ENCODE measurements around the gene OR10V1. TPM values are rescaled to one million over a fixed set of nuclear protein-coding genes. Genes with fewer than 3 reads are reported as not detected.
A peak's percentile ranks its signal among the peaks of the same experiment; 100 is the strongest.

OR10V1 gene
- total RNA-seq, 1 experiment from 2014 or later, result not detected

- DNase-seq (ENCODE audit: low read depth, low spot score) (no peak), ATAC-seq (peak; percentile 68)
- POLR2A ChIA-PET, result interaction anchor here (0.6 to 1.1 kb wide), 5 partner anchors 21 to 119 kb away, joined by 3 to 16 read pairs (median 3); no protein-coding TSS in a partner anchor
- CTCF ChIA-PET, result interaction anchor here (0.5 kb wide), 1 partner anchor 113 kb away, joined by 5 read pairs; no protein-coding TSS in a partner anchor
- Histone ChIP-seq H3K4me1 (ENCODE audit: control insufficient read depth, insufficient read depth, low read length) (peaks cover 20% of the 10 kb centered on the region), H3K4me3 (ENCODE audit: low read depth in 2 of 2, low read length in 2 of 2) (peak overlapping the region; percentile 82 to 88), H3K36me3 (ENCODE audit: control insufficient read depth, insufficient read depth, low read length) (peaks cover 37% of the 10 kb centered on the region), H3K9me3 (ENCODE audit: control insufficient read depth, insufficient read depth, low read depth, low read length) (no peaks in the 10 kb centered on the region), H3K27me3 (ENCODE audit: control insufficient read depth, insufficient read depth, low read length) (no peaks in the 10 kb centered on the region), H3K27ac (ENCODE audit: low read length) (peak overlapping the region; percentile 84)
- in situ Hi-C loops (cut with HindIII; ENCODE audit: low pct_unique_long_range_greater_than_20kb, low sequenced_read_pairs) (no loop called here), intact Hi-C loops (cut with micrococcal nuclease; ENCODE audit: unreplicated experiment) (loop anchor here (5.0 to 10.0 kb wide), 3 partner anchors 36 to 136 kb away; no protein-coding TSS in a partner anchor)
- TF ChIP-seq, protein P1, sequence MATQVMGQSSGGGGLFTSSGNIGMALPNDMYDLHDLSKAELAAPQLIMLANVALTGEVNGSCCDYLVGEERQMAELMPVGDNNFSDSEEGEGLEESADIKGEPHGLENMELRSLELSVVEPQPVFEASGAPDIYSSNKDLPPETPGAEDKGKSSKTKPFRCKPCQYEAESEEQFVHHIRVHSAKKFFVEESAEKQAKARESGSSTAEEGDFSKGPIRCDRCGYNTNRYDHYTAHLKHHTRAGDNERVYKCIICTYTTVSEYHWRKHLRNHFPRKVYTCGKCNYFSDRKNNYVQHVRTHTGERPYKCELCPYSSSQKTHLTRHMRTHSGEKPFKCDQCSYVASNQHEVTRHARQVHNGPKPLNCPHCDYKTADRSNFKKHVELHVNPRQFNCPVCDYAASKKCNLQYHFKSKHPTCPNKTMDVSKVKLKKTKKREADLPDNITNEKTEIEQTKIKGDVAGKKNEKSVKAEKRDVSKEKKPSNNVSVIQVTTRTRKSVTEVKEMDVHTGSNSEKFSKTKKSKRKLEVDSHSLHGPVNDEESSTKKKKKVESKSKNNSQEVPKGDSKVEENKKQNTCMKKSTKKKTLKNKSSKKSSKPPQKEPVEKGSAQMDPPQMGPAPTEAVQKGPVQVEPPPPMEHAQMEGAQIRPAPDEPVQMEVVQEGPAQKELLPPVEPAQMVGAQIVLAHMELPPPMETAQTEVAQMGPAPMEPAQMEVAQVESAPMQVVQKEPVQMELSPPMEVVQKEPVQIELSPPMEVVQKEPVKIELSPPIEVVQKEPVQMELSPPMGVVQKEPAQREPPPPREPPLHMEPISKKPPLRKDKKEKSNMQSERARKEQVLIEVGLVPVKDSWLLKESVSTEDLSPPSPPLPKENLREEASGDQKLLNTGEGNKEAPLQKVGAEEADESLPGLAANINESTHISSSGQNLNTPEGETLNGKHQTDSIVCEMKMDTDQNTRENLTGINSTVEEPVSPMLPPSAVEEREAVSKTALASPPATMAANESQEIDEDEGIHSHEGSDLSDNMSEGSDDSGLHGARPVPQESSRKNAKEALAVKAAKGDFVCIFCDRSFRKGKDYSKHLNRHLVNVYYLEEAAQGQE (IDR thresholded peaks at IDR 0.05; ENCODE audit: insufficient read depth in 1 of 2, low read depth in 2 of 2, low read length in 1 of 2), result no peak
- TF ChIP-seq, protein P2, sequence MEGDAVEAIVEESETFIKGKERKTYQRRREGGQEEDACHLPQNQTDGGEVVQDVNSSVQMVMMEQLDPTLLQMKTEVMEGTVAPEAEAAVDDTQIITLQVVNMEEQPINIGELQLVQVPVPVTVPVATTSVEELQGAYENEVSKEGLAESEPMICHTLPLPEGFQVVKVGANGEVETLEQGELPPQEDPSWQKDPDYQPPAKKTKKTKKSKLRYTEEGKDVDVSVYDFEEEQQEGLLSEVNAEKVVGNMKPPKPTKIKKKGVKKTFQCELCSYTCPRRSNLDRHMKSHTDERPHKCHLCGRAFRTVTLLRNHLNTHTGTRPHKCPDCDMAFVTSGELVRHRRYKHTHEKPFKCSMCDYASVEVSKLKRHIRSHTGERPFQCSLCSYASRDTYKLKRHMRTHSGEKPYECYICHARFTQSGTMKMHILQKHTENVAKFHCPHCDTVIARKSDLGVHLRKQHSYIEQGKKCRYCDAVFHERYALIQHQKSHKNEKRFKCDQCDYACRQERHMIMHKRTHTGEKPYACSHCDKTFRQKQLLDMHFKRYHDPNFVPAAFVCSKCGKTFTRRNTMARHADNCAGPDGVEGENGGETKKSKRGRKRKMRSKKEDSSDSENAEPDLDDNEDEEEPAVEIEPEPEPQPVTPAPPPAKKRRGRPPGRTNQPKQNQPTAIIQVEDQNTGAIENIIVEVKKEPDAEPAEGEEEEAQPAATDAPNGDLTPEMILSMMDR (IDR thresholded peaks at IDR 0.05), result 0 out of 2 replicates have a peak, but pooled peaks have one; percentile 8
- TF ChIP-seq TCF7L2 (IDR thresholded peaks at IDR 0.05; ENCODE audit: low read depth, low read length) (no peak), SIN3A (IDR thresholded peaks at IDR 0.05; ENCODE audit: borderline replicate concordance, insufficient read depth, low read depth, low read length) (peak; percentile 63; the same call in 1 of the 2 replicates)
- BruUV-seq (replicated peaks), result no TSS peak
Observed at GRCh38 chr11:59668188-59668949, 45.3 kb downstream of the OR10V1 start.

DNA sequence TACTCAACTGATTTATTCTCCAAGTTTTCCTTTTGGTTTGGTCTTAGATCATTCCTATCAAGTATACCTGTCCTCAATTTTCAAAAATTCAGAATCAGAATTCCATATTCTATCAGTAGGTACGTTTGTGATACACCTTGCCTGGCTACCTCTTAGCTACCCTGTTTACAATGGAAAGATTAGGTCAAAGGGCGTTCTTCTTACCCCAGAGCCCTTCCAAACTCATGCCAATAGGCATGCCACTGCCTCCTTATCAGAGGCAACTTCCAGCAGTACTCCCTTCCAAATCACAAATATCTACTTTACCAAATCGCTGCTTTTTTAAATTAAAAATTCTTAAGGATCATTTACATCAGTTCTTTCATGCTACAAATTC, 45.8 kb downstream of the OR10V1 start:
- no peaks in the 10 kb centered on the region for H3K27me3 ChIP-seq (ENCODE audit: control insufficient read depth, insufficient read depth, low read length)
- peaks cover 43% of the 10 kb centered on the region for H3K36me3 ChIP-seq (ENCODE audit: control insufficient read depth, insufficient read depth, low read length)
- TF ChIP-seq SIN3A (IDR thresholded peaks at IDR 0.05; ENCODE audit: borderline replicate concordance, insufficient read depth, low read depth, low read length) (no peak), POLR2AphosphoS5 (IDR thresholded peaks at IDR 0.05; ENCODE audit: low read depth, low read length) (no peak), TCF7L2 (IDR thresholded peaks at IDR 0.05; ENCODE audit: low read depth, low read length) (no peak)
- TF ChIP-seq, protein P2 (IDR thresholded peaks at IDR 0.05), result no peak
- TF ChIP-seq, protein P1 (IDR thresholded peaks at IDR 0.05; ENCODE audit: insufficient read depth in 1 of 2, low read depth in 2 of 2, low read length in 1 of 2), result no peak
- peak overlapping the region; percentile 84 for H3K27ac ChIP-seq (ENCODE audit: low read length)
- in situ Hi-C loops (cut with HindIII; ENCODE audit: low pct_unique_long_range_greater_than_20kb, low sequenced_read_pairs), result no loop called here
- no peak for ATAC-seq
- peak overlapping the region; percentile 82 to 88 for H3K4me3 ChIP-seq (ENCODE audit: low read depth in 2 of 2, low read length in 2 of 2)
- H3K9me3 ChIP-seq (ENCODE audit: control insufficient read depth, insufficient read depth, low read depth, low read length), result no peaks in the 10 kb centered on the region
- DNase-seq (ENCODE audit: low read depth, low spot score), result no peak
- intact Hi-C loops (cut with micrococcal nuclease; ENCODE audit: unreplicated experiment), result loop anchor here (5.0 to 10.0 kb wide), 3 partner anchors 35 to 137 kb away; no protein-coding TSS in a partner anchor
- BruUV-seq (replicated peaks), result no TSS peak
- ChIA-PET CTCF (no interaction called here), POLR2A (no interaction called here)
- H3K4me1 ChIP-seq (ENCODE audit: control insufficient read depth, insufficient read depth, low read length), result peaks cover 20% of the 10 kb centered on the region
